Left colon (tissue), 2 donors: Measurements from ENCODE around the gene MCRS1. TPM values are rescaled to one million over a fixed set of nuclear protein-coding genes. Genes with fewer than 3 reads are reported as not detected.

Source experiments
- ATAC-seq: fragments of 200-7000 bp; cut with Tn5 transposase; one replicate; pipeline ENCODE4 v1.9.1; 2020; ENCODE audit warnings: mild to moderate bottlenecking, moderate library complexity
- DNase-seq, 2 donors: peaks; one replicate each; pipeline ENCODE4 v3.0.0-alpha.2; 2020
- intact Hi-C, 2 donors: fragments of 100-400 bp; cut with DNase I in 1 of 2; cut with micrococcal nuclease in 1 of 2; formaldehyde crosslinking; loops; one replicate each; pipeline versions ENCODE4 v1.11.2 to v1.14.0; 2022; cut with DNase I, micrococcal nuclease
- total RNA-seq, 2 donors: library from RNA; stranded (reverse); fragmentation: NEBNext Ultra II Directional; extraction: Animal tissue kit (Norgen Biotek cat#: 25700); gene quantifications; one replicate each; pipeline ENCODE4 v1.2.1, GENCODE V29; 2021
- donor health status: DM: no; HTN: no; CAD: no.
- donor health status: DM: yes; HTN: yes; CAD: no.

The MCRS1 gene
- total RNA-seq, 2 donors from 2014 or later = 62.3 to 66.1 TPM

DNA sequence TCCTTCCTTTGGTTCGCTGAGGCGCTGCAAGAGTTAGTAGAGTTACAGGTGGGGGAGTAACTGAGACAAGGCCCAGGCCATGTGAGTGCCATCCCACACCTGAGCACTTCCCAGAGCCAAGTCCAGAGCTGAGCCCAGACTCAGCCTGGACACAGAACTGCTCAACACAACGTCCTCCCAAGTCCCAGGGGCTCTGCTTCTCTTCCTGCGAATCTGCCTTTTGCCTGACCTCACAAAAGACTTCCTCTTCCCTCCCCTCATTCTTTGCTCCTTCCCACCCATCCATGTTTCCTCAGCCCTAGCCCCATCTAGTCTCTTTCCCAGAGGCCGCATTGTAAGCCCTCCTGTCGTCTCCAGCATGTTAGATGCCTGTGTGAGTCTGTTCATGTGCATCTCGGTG, 16.6 kb upstream of the MCRS1 start:
- intact Hi-C loops = no loop called here
- ATAC-seq (no peak), DNase-seq (no peak)

DNA sequence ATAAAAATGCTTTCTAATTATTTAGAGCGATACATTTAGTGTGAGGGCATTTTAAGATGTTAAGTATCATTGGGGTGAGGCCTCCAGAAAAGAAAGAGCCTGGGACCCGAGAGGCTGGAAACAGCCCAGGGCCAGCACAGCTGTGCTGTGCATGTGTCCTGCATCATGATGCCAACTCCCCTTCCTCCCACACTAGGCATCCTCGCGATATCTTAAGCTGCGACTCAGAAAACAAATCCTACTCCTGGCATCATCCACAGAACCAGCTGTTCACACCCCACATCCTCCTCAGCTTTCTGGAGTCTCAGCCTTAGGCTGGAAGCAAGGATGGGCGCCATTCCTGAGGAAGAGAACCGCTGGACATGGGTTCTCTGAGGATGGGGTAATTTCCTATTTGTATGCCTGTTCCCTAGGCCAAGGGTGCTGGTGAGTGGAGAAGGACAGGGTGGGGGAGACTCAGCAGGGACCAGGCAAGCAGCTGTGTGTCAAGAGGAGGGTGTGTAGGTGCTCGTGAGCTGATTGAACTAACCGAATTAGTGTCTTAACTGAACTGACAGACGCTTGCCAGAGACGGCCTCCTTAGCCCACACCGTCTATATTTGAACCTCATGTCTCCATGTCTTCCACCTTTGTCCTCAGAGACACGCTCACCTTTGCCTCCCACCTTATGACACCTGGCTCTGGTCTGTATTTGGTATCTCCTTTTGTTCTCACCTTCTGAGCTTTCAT, 15.6 kb upstream of the MCRS1 start:
- ATAC-seq (no peak), DNase-seq (no peak)
- intact Hi-C loops = no loop called here

DNA sequence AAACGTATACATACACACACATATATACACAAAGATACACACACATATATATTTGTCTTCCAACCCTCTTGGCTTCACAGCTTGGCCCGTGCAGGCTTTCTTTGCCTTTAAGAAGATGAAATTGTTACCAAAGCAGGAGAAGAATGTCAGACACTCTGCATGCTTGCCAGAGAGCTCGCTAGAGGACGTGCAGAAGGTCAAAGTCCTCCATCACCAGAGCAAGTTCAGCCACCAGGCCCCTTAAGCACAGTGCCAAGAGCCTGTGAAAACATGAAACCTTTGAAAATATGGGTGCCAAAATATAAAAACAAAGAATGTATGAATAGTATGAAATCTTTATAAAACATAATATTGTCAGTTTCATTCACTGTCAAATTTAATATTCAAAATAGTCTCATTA, 14.9 kb upstream of the MCRS1 start:
- intact Hi-C loops = no loop called here
- ATAC-seq (no peak), DNase-seq (no peak)

DNA sequence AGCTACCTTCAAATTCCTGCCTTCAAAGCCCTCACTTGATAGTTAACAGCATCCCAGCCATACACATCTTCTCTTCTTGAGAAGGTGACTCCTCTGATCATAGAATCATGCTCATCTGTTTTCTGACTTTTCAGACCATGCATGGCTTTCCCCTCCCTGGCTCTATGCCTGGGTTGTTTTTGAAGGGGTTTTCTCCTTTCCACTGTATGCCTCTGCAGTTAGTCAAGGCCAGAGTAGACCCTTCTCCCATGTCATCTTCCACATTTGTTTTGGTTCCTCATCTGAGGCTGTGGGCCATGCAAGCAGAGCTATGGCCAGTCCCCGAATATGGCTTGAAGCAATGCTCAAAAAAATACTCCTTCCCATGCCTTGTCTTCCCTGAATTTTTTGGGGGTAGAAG, 14.3 kb upstream of the MCRS1 start:
- intact Hi-C loops = no loop called here
- DNase-seq (no peak), ATAC-seq (no peak)

DNA sequence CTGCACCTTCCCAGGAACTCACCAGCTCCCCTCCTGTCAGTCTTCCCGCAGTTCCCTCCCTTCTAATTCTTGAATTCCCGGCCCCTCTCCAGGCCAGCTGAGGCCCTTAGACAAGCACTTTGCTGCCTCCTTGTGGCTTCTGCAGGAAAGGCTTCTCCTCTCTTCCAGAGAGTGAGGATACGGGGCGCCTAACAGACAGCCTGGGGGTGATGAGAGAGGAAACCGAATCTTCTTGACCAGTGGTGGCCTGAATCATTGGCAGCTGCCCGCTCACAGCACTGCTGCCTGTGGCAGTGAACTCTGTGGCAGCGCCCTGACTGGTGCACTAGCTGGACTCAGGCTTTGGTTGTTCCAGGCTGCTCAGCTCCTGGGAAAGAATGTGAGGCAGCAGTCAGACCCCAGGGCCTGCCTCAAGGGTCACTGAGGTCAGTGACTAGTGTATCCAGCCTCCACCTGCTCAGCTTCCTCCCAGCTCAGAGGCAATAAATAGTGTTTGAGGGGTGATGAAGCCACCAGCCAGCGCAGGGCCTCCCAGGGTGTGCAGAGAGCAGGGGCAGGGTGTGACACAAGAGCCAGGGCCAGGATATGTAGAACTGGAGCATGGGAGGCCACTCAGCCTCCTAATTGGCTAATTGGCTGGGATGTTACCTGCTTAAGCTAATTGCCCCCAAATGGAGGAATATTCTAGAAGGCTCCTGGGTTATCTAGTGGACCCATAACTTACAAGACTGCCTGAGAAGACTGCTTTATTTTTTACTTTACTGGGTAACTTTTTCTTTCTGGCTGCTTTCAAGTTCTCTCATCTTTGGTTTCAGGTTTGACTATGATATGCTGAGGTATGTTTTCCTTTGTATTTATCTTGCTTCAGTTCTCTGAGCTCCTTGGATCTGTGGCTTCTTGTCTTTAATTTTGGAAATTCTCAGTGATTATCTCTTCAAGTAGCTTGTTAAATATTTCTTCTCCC, 12.9 kb upstream of the MCRS1 start:
- ATAC-seq (peak; percentile 89), DNase-seq (peak; percentile 62 to 80)
- intact Hi-C loops = no loop called here

DNA sequence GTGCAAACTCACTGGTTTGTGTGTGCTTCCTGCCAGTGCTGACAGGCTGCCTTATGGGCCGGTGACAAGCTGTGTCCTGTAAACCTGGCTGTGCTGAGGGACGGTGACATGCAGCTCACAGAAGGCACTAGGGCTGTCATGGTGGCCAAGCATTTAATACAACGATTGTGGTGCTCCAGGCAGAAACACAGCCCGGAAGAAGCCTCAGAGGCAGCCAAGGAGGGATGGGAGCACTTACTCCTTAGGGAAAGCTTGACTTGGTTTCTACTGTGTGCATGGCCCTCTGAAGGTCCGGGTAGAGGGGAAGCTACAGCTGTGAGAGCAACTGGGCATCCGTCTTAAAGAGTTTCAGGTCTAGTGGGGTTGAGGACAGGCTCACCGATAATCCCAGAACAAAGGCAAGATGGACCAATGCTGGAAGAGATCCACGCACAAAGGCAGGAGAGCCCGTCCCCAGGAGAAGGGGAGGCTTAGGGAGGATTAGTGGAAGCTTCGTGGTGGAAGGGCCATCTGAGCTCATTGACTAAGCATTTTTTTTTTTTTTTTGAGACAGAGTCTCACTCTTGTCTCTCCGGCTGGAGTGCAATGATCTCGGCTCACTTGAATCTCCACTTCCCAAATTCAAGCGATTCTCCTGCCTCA, 10.7 kb upstream of the MCRS1 start:
- DNase-seq (no peak), ATAC-seq (no peak)
- intact Hi-C loops = no loop called here

DNA sequence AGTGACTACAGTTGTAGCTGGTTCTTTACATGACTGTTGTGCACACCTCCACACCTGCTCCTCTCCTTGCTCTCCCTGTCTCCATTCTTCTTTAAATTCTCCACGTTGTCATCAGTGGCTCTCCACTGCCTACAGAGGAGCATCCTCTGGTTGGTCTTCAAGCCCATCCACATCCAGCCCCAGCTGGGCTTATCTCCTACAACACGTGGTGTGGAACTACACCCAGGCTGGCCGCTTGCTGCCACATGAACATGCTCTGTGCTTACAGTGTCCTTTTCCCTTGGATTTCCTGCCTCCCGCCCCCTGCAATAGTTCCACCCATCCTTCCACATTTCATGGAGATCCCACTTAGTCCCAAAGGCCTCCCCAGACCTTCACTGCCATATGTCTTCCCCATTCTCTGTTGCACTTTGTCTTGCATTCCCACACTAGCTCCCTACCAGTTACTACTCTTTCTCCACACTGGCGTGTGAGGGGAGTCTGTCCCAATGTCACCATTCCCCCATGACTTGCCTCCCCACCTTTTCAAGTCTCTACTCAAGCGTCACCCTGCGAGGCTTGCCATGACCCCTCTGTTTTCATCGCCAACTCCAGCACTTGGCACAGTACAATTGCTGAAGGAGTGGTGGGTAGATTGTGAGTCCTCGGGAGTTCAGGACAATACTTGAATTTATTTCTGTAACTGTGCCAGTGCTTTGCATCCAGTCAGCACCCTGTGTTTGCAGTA, 9.8 kb upstream of the MCRS1 start:
- ATAC-seq (no peak), DNase-seq (no peak)
- intact Hi-C loops = no loop called here

DNA sequence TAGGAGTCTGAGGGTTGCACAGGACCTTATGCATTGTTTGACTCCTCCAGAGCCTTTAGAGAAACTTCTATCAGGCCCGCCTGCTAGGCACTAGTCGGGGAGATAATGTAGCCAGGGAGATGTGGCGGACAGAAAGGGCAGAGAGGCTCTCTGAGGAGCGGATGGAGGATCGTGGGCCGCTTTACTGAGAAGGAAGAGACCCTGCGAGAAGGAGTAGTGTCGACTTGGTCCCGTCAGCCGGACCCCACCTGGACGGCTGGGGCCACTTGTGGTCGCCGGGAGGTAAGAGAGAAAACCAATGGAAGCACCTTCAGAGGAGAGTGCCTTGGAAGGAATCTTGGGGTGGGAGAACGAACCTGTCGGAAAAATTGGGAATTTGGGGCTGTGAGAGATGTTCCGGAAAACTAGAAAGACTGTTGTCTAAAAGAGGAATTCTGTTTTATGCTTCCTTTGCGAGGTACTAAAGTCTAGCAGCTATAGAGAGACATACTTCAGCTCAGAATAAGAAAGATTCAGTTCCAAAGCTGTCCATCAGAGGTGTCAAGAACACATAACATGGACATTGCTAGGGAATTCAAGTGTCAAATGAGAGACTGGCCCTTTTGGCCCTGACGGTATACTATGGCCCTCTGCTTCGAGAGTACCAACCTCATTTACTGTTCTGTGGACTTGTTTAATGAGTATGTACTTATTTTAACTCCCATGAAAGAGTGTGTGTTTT, 660 bp upstream of the MCRS1 start:
- ATAC-seq (peak; percentile 36), DNase-seq (no peak)
- intact Hi-C loops = loop anchor here in 1 of 2 donors (5.0 kb wide), 1 partner anchor 124 kb away; no protein-coding TSS in a partner anchor

DNA sequence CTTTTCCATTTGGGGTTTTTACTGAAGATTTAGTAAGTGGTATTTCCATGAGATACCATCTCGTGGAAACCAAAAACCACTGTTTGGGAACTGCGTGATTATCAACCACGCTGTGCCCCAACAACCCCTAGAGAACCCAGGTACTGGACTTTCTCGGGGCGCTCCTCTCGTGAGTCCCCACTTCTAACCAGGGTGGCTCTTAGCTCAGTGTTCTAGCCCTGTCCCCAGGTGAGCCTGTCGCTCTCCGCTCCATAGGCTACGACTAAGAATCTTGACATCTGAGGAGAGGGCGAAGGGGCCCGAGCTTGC, 686 bp downstream of the MCRS1 start:
- ATAC-seq (peak; percentile 21), DNase-seq (no peak)
- intact Hi-C loops = loop anchor here in 1 of 2 donors (5.0 kb wide), 1 partner anchor 125 kb away; no protein-coding TSS in a partner anchor

DNA sequence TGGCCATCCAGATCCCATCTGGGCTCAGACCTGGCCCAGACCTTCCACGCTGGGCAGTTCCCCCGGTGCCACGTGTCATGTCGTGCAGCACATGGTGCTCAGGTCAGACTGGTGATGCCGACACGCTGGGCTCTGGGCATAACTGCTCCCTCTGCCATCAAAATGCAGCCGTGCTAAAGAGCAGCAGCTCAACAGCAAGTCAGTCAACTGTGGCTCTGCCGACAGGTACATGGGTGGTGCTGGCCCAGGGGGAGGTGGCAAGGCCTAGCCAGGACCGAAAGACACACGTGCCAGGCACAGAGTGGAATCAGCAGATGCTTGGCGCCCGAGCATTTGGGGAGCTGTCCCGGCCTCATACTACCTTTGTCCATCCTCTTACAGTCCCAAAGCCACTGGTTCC, 1.6 kb downstream of the MCRS1 start:
- ATAC-seq (no peak), DNase-seq (no peak)
- intact Hi-C loops = loop anchor here in 1 of 2 donors (5.0 kb wide), 1 partner anchor 126 kb away; no protein-coding TSS in a partner anchor

DNA sequence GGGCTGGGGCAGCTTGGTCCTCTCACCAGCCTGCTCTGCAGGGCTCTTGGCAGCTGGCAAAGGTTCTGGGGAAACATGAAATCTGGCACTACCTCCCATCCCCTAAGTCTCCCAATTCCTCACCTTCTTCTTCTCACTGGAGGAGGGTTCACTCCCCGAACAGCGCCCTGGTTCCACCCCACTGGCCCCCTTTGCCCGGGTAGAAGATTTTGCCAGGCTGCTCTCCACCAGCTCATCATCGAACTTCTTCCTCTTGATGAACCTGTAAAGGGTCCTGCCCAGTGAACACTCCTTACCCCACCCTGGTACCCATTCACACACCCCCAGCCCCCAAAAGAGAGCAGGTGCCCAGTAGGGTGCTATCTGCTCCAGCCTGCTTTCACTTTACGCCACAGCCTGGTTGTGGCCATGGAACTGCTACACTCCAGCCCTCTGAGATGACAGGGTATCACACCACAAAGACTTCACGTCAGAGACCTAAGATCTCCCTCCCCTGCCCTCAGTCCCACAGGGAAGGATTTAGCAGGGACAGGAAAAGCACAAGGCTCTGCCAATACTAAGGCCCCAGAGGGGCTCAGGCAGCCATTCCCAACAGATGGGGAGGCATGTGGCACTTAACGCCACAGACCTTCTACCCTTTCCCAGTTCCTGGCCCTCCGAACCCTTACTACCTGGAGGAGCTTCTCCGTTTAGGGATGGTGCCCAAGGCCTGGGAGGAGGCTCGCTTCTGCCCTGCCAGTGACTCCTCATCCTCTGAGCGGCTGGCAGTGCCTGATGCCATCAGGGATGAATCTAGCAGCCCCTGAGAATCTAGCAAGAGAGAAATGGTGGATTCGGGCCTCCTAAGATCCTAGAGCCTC, 2.3 kb downstream of the MCRS1 start:
- no peak for ATAC-seq
- no peak for DNase-seq
- intact Hi-C loops = loop anchor here in 1 of 2 donors (5.0 kb wide), 1 partner anchor 127 kb away; no protein-coding TSS in a partner anchor

DNA sequence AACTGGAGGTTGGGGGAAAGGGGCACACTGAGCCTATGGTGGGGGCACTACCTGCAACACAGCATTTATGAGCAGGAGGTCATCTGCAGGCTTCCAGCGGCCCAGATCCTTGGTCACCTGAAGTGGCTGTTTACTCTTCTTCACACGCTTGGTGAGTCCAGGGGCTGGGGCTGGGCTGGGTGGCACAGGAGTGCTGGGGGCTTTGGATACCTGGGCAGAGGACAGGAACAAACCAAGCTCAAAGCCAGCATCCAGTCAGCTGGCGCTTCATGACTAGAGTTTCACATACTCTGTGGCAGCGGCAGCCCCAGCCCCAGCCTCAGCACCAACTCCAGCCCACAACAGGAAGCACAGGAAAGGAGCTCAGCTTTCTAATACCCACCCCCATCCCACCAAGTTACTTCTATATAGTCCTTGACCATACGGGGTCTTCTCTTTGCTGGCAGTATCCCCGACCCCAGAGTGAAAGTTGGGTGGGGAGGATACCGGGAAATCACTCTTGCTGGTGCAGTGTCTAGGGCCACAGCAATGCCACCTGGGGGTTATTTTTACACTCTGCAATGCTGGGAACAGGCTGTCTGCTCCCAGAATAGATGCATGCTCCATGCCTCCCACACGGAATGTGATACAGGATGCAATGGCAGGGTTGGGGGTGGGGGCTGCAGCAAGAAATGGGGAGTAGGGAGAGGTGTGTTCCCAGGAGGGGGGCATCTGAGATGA, 3.1 kb downstream of the MCRS1 start:
- no peak for DNase-seq
- no peak for ATAC-seq
- intact Hi-C loops = loop anchor here in 1 of 2 donors (5.0 kb wide), 1 partner anchor 127 kb away; no protein-coding TSS in a partner anchor

DNA sequence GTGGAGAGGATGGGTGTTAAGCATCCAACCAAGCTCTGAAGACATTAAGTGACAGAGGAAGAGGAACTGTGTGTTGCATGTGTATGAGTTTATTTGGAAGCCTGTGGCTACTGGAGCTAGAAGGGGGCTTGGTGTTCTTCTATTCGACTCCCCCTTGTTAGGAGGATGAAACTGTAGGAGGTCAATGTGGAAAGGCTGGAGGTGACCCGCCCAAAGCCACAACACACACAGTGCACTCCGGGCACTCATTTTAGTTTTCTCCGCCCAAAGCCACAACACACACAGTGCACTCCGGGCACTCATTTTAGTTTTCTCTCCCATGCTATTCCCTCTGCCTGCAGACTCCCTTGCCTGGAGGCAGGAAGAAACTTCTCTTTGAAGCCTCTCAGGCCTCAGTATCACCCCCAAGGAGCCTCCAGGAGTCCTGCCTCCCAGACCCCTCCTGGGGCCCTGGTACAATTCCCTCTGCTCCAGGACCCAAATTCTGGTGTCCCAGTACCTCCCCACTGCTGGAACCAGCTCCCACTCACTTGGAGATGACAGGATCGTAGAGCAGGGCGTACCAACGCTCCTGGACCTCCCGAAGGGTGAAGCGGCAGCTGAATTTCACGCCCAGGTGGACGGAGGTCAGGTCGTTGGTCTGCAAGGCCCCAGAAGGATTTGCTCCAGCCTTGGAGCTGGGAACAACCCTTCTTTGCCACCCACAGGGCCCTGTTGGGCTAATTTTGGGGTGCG, 3.8 kb downstream of the MCRS1 start:
- intact Hi-C loops = no loop called here
- ATAC-seq (no peak), DNase-seq (no peak)

DNA sequence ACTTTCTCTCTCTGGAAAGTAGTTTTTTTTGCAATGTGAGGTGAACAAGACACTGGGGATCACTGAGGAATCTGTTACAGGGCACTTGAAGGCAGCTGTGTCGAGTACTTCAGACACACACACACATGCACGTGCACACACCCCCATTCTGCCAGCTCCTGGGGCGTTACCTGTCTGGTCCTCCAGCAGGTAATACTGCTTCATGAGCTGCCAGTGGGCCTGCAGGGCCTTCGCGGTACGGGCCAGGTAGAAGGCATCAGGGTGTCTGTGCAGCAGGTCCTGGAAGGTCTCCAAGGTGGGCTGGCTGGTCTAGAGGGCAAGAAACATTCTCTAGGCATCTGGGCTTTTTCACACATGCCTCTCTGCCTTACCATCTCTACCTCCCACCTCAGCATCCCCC, 5.1 kb downstream of the MCRS1 start:
- intact Hi-C loops = no loop called here
- DNase-seq (no peak), ATAC-seq (no peak)

DNA sequence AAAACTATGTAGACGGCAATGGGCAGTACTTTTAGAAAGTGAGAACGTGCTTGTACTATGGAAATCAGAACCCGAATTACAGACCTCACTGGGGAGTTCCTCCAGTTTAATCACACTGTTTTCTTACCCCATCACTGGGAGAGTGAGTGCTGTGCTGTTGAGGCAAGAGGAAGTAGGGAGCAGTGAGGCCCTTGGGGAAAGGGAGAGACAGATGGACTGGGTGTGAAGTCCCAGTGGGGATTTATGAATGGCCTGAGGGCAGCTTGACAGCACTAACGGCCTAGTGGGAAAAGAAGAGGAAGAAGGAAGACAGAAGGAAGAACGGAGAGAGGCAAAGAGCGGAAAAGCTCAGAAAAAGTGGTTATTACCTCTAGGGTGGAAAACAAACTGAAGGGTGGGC, 5.7 kb downstream of the MCRS1 start:
- no peak for DNase-seq
- no peak for ATAC-seq
- intact Hi-C loops = no loop called here

DNA sequence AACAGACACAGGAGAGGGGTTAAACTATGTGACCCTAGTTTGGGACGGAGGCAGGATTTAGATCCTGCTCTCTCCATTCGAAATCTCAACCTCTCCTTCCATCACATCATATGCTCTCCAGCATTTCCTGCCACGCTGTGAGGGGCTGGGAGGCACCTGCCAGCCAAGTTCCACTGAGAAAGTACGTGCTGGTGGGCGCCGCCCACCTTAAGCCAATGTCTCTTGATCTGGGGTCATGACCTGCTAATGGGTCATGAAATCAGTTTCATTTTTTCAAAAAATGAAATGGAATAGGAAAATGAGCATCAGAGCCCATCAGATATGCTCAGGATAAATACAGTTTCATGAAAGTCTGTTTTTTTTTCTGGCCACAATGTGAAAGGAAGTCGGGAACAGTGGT, 7.2 kb downstream of the MCRS1 start:
- intact Hi-C loops = no loop called here
- no peak for DNase-seq
- ATAC-seq = no peak
